Lung (tissue), 12 donors: ENCODE measurements around the gene NTRK3. TPM values are rescaled to one million over a fixed set of nuclear protein-coding genes. Genes with fewer than 3 reads are reported as not detected.

Experiments
- ATAC-seq: fragments of 200-7000 bp; cut with Tn5 transposase; one replicate; pipeline ENCODE4 v1.9.1; 2020; ENCODE audit warnings: moderate number of reproducible peaks; ENCODE audit not compliant: insufficient read depth, low FRiP score
- DNase-seq, 3 donors: peaks; one replicate each; pipeline ENCODE4 v3.0.0-alpha.2; 2013 to 2017
- H3K27ac ChIP-seq, 2 donors: one replicate each; pipeline ENCODE4 v1.5.1; 2013; ENCODE audit warnings: mild to moderate bottlenecking in 2 of 2, moderate library complexity in 2 of 2, control low read depth in 1 of 2, inconsistent platforms in 1 of 2, low read depth in 1 of 2, low read length in 1 of 2
- H3K27me3 ChIP-seq, 3 donors: one replicate each; pipeline ENCODE4 v1.5.1; 2013; ENCODE audit warnings: low read length in 2 of 3; ENCODE audit not compliant: control insufficient read depth in 3 of 3, insufficient read depth in 3 of 3
- H3K36me3 ChIP-seq, 4 donors: one replicate each; pipeline ENCODE4 v1.5.1; 2013; ENCODE audit warnings: low read length in 4 of 4, mild to moderate bottlenecking in 1 of 4, moderate library complexity in 1 of 4; ENCODE audit not compliant: control insufficient read depth in 4 of 4, insufficient read depth in 4 of 4
- H3K4me1 ChIP-seq, 5 donors: one replicate each; pipeline ENCODE4 v1.5.1; 2013; ENCODE audit warnings: low read length in 5 of 5, mild to moderate bottlenecking in 2 of 5, moderate library complexity in 1 of 5; ENCODE audit not compliant: control insufficient read depth in 5 of 5, insufficient read depth in 5 of 5
- H3K4me3 ChIP-seq: one replicate; pipeline ENCODE4 v1.5.1; 2013; ENCODE audit warnings: mild to moderate bottlenecking, control low read depth, moderate library complexity
- H3K9ac ChIP-seq, 2 donors: one replicate each; pipeline ENCODE4 v1.5.1; 2013; ENCODE audit warnings: low read length in 2 of 2, control low read depth in 1 of 2; ENCODE audit not compliant: insufficient read depth in 1 of 2
- H3K9me3 ChIP-seq, 4 donors: one replicate each; pipeline ENCODE4 v1.5.1; 2013; ENCODE audit warnings: low read length in 3 of 4, mild to moderate bottlenecking in 1 of 4, moderate library complexity in 1 of 4; ENCODE audit not compliant: control insufficient read depth in 4 of 4, insufficient read depth in 3 of 4
- CTCF ChIP-seq: IDR thresholded peaks from 2 replicates; pipeline ENCODE4 v1.5.1; 2012; ENCODE audit warnings: mild to moderate bottlenecking; ENCODE audit errors: control extremely low read depth, extremely low read depth
- WGBS, 2 donors: extraction: QIAGEN DNeasy Blood & Tissue Kit; methylation state at CpG; one replicate each; pipeline ENCODE4 v1.1.7; 2013; 5-methylcytosine and 5-hydroxymethylcytosine counted together
- polyA plus RNA-seq, 2 donors: library from polyadenylated mRNA; stranded (reverse); fragments of 200-250 nt; gene quantifications; one replicate each; pipeline ENCODE4 v1.2.1, GENCODE V29; 2013
- total RNA-seq, 2 donors: library from RNA; depleted of rRNA in 1 of 2; stranded (reverse); fragments of >200 nt in 1 of 2; gene quantifications; one replicate each; pipeline ENCODE4 v1.2.1, GENCODE V29; 2014 to 2021
- donor health status: control.
- donor health status: control.
- donor health status: Bipolar disorder and iron deficiency.
- donor health status: healthy.
- donor health status: DM: yes; HTN: yes; CAD: no.

Gene NTRK3
- total and polyA plus RNA-seq, 4 donors, result 0.44 to 11.0 (median 4.2) TPM

- H3K27me3 ChIP-seq, result peaks cover 0 to 2% (median 0%) of the 10 kb centered on the region in 3 donors
- H3K4me3 ChIP-seq, result no peak overlapping the region
- no peaks in the 10 kb centered on the region for H3K36me3 ChIP-seq
- no peak for TF ChIP-seq CTCF
- ATAC-seq (no peak), DNase-seq (no peak)
- H3K9me3 ChIP-seq, result no peaks in the 10 kb centered on the region
- no peak overlapping the region for H3K27ac ChIP-seq
- WGBS, 2 donors, result 80 to 88% methylated on average over 3 of the region's 3 CpGs
- no peak overlapping the region for H3K9ac ChIP-seq
- H3K4me1 ChIP-seq, result no peaks in the 10 kb centered on the region
Measured at GRCh38 chr15:88179562-88179961, 77.0 kb downstream of the NTRK3 start.

- no peak for TF ChIP-seq CTCF
- WGBS, 2 donors, result 64 to 72% methylated on average over 5 of the region's 5 CpGs
- DNase-seq (no peak), ATAC-seq (no peak)
- H3K4me3 ChIP-seq, result no peak overlapping the region
- H3K9me3 ChIP-seq, result no peaks in the 10 kb centered on the region
- peaks cover 0 to 2% (median 0%) of the 10 kb centered on the region in 3 donors for H3K27me3 ChIP-seq
- H3K36me3 ChIP-seq, result no peaks in the 10 kb centered on the region
- H3K27ac ChIP-seq, result no peak overlapping the region
- H3K4me1 ChIP-seq, result no peaks in the 10 kb centered on the region
- no peak overlapping the region for H3K9ac ChIP-seq
Measured at GRCh38 chr15:88178631-88179030, 77.9 kb downstream of the NTRK3 start.

GRCh38 chr15:88177451-88177850, 79.1 kb downstream of the NTRK3 start:
- ATAC-seq (no peak), DNase-seq (no peak)
- Histone ChIP-seq H3K36me3 (no peaks in the 10 kb centered on the region), H3K27ac (no peak overlapping the region), H3K27me3 (peaks cover 0 to 2% (median 0%) of the 10 kb centered on the region in 3 donors), H3K4me3 (no peak overlapping the region), H3K9ac (no peak overlapping the region), H3K4me1 (no peaks in the 10 kb centered on the region), H3K9me3 (peaks cover 0 to 4% (median 0%) of the 10 kb centered on the region in 4 donors)
- TF ChIP-seq CTCF, result no peak
- WGBS, 2 donors, result 78 to 87% methylated on average over 1 of the region's 1 CpG

- DNase-seq (no peak), ATAC-seq (no peak)
- Histone ChIP-seq H3K9ac (no peak overlapping the region), H3K27ac (no peak overlapping the region), H3K9me3 (peaks cover 0 to 5% (median 0%) of the 10 kb centered on the region in 4 donors), H3K27me3 (peaks cover 0 to 2% (median 0%) of the 10 kb centered on the region in 3 donors), H3K4me1 (no peaks in the 10 kb centered on the region), H3K4me3 (no peak overlapping the region), H3K36me3 (no peaks in the 10 kb centered on the region)
- no peak for TF ChIP-seq CTCF
- 54 to 60% methylated on average over 4 of the region's 4 CpGs for WGBS, 2 donors
Measured at GRCh38 chr15:88174571-88174970, 82.0 kb downstream of the NTRK3 start.
